Measurements from ENCODE around the gene EPHA6.

GRCh38 chr3:97241417-97241816 is 427.0 kb downstream of the EPHA6 start:
- TF ChIP-seq CTCF (IDR thresholded peaks at IDR 0.05; ENCODE audit: borderline replicate concordance, extremely low read depth, low read length, poor library complexity, severe bottlenecking) (no peak), EZH2 (IDR thresholded peaks at IDR 0.05; ENCODE audit: borderline replicate concordance, low read depth, low read length, severe bottlenecking) (no peak)

All from DND-41 (cell line).